Omental fat pad (tissue), 4 donors: ENCODE data around the gene CXXC4. TPM values are rescaled to one million over a fixed set of nuclear protein-coding genes. Genes with fewer than 3 reads are reported as not detected.

Experiments
- ATAC-seq: fragments of 150-250 bp; one replicate; pipeline ENCODE4 v1.9.1; 2016; ENCODE audit warnings: mild to moderate bottlenecking, moderate library complexity; ENCODE audit not compliant: low FRiP score
- DNase-seq: peaks from one replicate; pipeline ENCODE4 v3.0.0-alpha.2; 2019; ENCODE audit warnings: low spot score
- CTCF ChIP-seq, 3 donors: fragments of 450-650 bp; IDR thresholded peaks; one replicate each; pipeline ENCODE4 v1.5.1; 2016 to 2017; ENCODE audit warnings: antibody characterized with exemption in 3 of 3, mild to moderate bottlenecking in 3 of 3, moderate library complexity in 2 of 3
- total RNA-seq, 4 donors: library from RNA; depleted of rRNA; stranded (reverse); fragments of >200 nt; gene quantifications; one replicate each; pipeline ENCODE4 v1.1.0, GENCODE V29; 2016

The CXXC4 gene
- total RNA-seq, 4 donors from 2014 or later: 0.12 to 4.7 (median 0.41) TPM

GRCh38 chr4:104519588-104519987 lies 24.9 kb upstream of the CXXC4 start:
- no peak for DNase-seq
- ATAC-seq: no peak

GRCh38 chr4:104516884-104517283 lies 22.2 kb upstream of the CXXC4 start:
- DNase-seq: no peak
- TF ChIP-seq CTCF (IDR thresholded peaks at IDR 0.05): no peak
- ATAC-seq: no peak

More at GRCh38 chr4:104519588-104519987, 24.9 kb upstream of the CXXC4 start:
- TF ChIP-seq CTCF (IDR thresholded peaks at IDR 0.05): no peak

GRCh38 chr4:104508224-104508623 lies 13.5 kb upstream of the CXXC4 start:
- ATAC-seq (no peak), DNase-seq (no peak)

GRCh38 chr4:104507112-104507511 lies 12.4 kb upstream of the CXXC4 start:
- no peak for TF ChIP-seq CTCF (IDR thresholded peaks at IDR 0.05)
- DNase-seq (no peak), ATAC-seq (no peak)

More at GRCh38 chr4:104508224-104508623, 13.5 kb upstream of the CXXC4 start:
- TF ChIP-seq CTCF (IDR thresholded peaks at IDR 0.05): no peak

GRCh38 chr4:104504536-104504935 lies 9.8 kb upstream of the CXXC4 start:
- DNase-seq (no peak), ATAC-seq (no peak)
- TF ChIP-seq CTCF (IDR thresholded peaks at IDR 0.05): no peak

GRCh38 chr4:104502471-104502870 lies 7.8 kb upstream of the CXXC4 start:
- no peak for ATAC-seq
- TF ChIP-seq CTCF (IDR thresholded peaks at IDR 0.05): no peak

GRCh38 chr4:104501290-104501689 lies 6.6 kb upstream of the CXXC4 start:
- TF ChIP-seq CTCF (IDR thresholded peaks at IDR 0.05): no peak
- ATAC-seq (no peak), DNase-seq (no peak)

More at GRCh38 chr4:104502471-104502870, 7.8 kb upstream of the CXXC4 start:
- no peak for DNase-seq
